GM19238 (cell line): ENCODE data around the gene INSIG1.

Source experiments
- DNase-seq: peaks from one replicate; pipeline ENCODE4 v3.0.0; 2011; ENCODE audit warnings: low spot score; ENCODE audit not compliant: insufficient read length

INSIG1 gene

DNA sequence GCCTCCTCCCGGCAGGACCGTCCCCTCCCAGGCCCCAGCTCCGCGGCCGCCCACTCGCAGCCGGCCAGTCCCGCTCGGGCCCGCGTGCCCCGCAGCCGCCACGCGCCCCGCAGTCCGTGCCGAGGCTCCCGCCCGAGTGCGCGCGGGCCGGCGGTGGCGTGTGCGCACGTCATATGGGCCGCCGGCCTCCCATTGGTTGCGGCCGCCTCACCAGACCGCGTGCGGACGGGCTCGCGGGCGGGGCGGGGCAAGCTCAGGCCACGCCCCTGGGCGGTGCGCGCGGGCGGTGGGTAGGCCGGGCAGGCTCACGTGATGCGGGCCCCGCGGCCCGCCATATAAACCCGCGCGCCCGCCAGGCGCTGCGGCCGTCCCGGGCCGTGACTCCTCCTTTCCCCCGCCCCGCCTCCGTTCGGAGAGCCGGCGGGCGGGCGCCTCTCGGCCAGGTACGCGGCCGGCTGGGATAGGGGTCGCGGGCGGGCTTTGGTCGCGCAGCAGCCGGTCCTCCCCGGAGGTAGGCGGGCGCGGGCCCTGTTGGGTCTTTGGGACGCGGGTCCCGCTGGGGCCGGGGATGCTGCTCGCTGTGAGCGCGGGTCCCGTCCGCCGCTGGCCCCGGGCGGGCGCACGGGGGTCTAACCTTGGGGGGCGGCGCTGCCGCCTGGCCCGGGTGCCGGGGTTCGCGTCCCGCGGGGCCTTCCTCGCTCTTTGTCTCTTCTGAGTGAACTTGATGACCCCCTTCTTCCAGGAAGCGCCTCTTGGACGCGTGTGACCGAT is at the start of gene INSIG1:
INSIG1 (plus strand) TSS at position 362 of the 771 bp plus-strand sequence; CDS start at position 770, 408 bp downstream.
- DNase-seq: peak; percentile 97

DNA sequence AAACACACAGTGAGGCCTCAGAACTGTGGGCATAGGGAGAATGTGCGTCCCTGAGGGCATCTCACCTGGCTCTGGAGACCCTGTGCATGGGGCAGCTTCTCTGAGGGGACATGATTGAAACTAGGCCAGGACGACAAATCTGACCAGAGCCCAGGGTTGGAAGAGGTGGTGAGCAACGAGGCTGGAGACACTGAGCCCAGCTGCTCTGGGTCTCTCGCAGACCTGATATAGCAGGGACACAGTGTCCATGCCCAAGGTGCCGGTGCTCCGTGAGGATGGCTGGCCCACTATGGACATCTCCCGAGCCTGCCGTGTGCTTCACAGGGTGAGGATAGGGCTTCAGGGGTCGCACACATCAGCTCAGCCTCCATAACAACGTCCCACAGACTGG is 49.3 kb upstream of the INSIG1 start:
- DNase-seq: no peak

DNA sequence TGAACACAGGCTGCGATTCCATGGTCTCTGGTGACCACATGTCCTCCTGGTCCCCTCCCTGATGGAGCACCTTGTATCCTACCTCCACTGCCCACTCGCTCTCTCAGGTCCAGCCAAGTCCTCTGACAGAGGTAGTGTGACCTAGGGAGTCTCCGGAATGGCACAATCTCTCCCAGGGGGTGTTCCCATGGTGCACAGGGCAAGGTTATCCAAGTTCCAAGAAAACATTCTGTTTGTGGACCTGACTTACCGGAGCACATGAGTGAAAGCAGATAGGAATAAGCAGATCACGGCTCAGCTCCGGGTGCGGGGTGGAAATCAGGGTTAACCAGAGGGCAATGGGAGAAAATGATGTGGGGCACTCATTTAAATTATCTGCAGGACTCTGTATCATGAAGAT is 45.8 kb upstream of the INSIG1 start:
- no peak for DNase-seq

- no peak for DNase-seq
Measured at GRCh38 chr7:155252444-155252887, 45.2 kb upstream of the INSIG1 start.

GRCh38 chr7:155252892-155253501 is 44.7 kb upstream of the INSIG1 start:
- DNase-seq: no peak

DNA sequence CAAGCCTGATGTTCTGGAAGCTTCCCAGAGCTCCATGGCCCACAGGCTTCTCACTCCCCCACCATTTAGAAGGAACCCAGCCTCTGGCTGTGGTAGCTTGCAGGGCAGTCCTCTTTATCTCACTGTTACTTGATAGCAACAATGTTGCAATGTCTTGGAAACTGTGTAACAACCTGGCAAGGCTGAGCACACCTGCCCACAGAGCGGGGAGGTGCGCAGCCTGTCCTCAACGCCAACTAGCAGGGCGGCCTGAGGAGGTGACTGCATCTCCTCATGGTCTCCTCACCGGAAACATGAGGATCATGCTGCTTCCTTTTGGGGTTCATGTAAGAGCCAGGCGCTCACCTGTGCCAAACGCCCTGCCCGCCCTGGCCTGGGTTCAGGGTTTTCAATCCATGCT is 43.7 kb upstream of the INSIG1 start:
- no peak for DNase-seq

DNA sequence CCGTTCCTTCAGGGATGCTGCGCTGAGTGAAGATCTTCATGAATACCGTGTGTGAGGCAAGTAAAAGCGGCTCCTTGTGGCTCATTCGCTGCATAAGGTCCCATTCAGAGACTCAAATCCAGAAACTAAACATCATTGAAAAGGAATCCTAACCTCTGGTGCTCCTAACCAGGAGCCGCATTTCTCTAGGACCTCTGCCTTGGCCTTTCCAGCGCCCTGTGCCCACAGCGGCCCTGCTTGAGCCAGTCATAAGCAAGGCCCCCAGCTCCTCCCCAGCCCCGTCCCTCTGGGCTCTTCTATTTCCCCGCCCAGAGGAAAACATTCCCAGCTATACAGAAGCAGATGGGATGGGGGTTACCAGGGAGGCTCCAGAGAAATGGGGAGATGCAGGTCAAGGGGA is 42.6 kb upstream of the INSIG1 start:
- no peak for DNase-seq

DNA sequence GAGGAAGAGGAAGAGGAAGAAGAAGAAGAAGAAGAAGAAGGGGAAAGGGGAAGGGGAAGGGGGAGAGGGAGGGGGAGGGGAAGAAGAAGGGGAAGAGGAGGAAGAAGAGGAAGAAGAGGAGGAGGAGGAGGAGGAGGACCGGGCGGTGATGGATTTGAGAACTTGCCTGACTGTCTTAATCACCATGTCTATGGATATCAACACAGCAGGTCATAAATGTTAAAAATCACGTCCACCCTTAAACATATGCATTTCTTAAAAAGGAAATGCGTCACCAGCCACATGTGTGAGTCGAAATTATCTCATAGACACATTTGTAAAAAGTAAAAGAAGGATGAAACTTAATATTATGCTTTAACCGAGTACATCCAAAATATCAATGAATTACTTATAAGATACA is 42.1 kb upstream of the INSIG1 start:
- DNase-seq: no peak

GRCh38 chr7:155256081-155256760 is 41.5 kb upstream of the INSIG1 start:
- DNase-seq: no peak

DNA sequence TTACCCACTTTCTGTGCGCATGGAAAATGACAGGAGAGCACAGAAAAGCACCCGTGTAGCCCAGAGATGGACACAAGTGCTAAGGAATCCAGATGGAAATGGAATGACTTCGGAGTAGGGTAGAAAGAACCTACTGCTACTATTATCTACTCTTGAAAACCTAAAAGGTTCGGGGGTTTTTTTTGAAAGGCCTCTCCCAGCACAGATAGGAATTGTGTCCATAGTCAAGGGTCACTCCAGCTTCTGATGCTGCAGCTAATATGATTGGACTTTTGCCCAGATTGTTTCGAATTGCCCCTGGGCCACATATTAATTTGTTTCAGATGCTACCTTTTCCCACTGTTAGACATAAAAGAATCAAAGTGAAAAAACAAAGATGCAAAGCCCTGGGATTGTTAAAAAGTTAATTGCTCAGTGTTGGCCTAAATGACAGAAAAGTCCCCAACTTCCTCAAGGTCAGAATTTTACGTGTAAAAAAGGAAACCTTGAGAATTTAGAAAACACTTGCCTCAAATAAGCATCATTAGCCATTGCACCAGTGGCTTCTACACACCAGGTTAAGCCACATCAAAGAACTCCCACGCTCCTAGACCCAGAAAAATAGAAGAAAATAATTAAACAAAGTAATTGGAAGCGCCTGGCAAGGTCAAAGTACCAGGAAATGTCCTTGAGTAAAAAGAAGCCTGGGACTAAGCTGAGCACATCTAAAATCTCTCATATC is 40.8 kb upstream of the INSIG1 start:
- no peak for DNase-seq

DNA sequence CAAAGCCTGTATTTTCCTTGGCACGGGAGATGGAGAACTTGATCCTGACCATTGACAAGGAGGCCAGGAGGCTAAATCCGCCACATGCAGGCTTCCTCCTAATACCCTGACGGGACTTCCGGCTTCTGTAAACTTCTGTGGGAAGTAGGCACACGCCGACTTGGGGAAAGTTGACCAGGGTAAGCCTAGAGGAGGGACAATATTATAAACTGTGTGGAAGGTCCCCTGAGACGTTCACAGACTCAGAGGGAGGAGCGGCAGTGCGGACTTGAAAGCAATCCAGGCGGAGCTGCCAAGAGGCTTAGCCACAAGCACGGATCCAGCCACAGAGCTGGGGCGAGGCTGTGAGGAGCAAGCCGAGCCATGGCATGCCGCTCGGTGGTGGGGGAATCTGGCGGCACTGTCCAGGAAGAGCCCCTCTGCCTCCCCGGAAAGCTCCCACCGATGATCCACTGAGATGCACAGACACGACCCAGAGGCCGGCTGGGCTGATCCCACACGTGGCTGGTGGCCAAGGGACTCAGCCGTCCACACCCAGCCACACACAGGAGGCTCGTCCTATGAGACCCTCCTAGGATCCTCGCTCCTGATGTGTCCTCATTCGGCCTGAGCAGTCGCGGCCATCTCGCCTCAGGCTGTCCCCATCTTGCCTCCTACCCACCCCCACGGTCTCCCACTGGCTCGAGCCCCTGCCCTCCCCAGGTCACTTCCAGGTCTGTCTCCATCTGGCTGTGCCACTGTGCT is 40.0 kb upstream of the INSIG1 start:
- DNase-seq: no peak

DNA sequence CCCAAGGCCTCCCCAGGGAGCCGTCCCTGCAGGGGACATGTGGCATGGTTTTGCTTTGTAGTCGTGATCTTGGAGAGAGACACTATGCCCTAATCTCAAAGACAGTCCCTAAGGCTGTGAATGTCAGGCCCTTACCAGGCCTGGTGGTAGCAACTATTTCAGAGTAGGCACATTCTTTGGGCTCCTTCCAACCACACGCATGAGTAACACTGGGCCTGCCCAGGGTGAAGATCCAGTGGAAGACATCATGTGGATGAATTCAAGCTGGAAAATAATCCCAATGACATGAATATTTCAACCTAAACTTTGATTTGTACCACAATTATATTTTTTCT is 39.5 kb upstream of the INSIG1 start:
- DNase-seq: no peak

- DNase-seq: no peak
Measured at GRCh38 chr7:155259866-155260497, 37.7 kb upstream of the INSIG1 start.

DNA sequence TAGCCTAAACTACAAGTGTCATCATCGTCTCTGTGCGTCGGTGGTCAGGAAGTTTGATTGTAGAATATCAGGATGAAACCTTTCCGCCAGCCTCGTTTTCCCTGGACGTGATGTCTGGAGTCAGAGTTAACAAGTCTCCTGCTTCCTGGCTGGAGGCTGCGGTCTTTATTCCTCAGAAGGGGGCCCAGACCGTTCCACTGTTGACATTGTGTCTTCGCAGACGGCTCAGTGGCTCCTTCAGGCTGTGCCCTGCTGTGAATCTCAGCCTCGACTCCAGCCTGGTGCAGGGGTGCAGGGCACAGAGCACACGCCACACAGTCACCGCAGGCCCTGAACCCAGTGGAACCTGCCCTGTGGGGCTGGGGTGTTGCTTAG is 37.2 kb upstream of the INSIG1 start:
- DNase-seq: no peak

- DNase-seq: no peak
Measured at GRCh38 chr7:155261031-155261985, 36.4 kb upstream of the INSIG1 start.

GRCh38 chr7:155262031-155262430 is 35.6 kb upstream of the INSIG1 start:
- no peak for DNase-seq

- DNase-seq: no peak
Measured at GRCh38 chr7:155263051-155263450, 34.6 kb upstream of the INSIG1 start.

GRCh38 chr7:155263581-155264143 is 34.0 kb upstream of the INSIG1 start:
- no peak for DNase-seq

DNA sequence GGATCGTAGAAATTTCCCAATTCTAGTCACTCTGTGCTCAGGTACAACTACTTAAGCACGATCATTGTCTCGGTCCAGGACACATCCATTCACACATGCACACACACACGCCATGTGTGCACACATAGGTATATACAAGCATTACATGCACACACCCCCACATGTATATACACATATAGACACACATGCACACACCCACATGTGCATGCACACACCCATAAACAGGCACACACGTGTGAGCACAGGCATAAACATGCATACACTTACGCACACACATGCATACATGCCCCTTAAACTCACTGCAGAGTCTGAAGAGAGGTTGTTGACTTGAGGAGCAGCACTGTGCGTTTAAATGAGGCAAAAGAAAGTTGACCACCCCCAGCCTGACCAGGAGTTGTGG is 32.5 kb upstream of the INSIG1 start:
- no peak for DNase-seq
